PFSK-1 (cell line): ENCODE data around the gene SYDE1.

Source experiments
- FOXP2 ChIP-seq: optimal IDR thresholded peaks from 2 replicates; pipeline ENCODE3; 2011; ENCODE audit warnings: borderline replicate concordance, control low read depth, inconsistent platforms; ENCODE audit not compliant: insufficient read depth; ENCODE audit errors: extremely low read length, extremely low read depth
- POLR2AphosphoS5 ChIP-seq: IDR thresholded peaks from 2 replicates; pipeline ENCODE4 v1.6.1; 2012; ENCODE audit warnings: low read depth, mild to moderate bottlenecking, control low read depth, low read length, moderate library complexity
- SIN3A ChIP-seq: IDR thresholded peaks from 2 replicates; pipeline ENCODE4 v1.6.1; 2012; ENCODE audit warnings: mild to moderate bottlenecking, low read length, moderate library complexity, borderline replicate concordance; ENCODE audit not compliant: insufficient read depth
- TAF1 ChIP-seq: IDR thresholded peaks from 2 replicates; pipeline ENCODE4 v1.6.1; 2012; ENCODE audit warnings: low read length, control low read depth, borderline replicate concordance; ENCODE audit not compliant: insufficient read depth
- TF ChIP-seq, protein P1 (sequence below), 2 experiments: IDR thresholded peaks; 2 replicates each; pipeline versions ENCODE4 v1.6.1 to v1.8.0; 2011 to 2012; ENCODE audit warnings: low read depth in 2 of 2, low read length in 2 of 2, control low read depth in 1 of 2, inconsistent platforms in 1 of 2, mild to moderate bottlenecking in 1 of 2, moderate library complexity in 1 of 2; ENCODE audit not compliant: insufficient read depth in 1 of 2

The SYDE1 gene

DNA sequence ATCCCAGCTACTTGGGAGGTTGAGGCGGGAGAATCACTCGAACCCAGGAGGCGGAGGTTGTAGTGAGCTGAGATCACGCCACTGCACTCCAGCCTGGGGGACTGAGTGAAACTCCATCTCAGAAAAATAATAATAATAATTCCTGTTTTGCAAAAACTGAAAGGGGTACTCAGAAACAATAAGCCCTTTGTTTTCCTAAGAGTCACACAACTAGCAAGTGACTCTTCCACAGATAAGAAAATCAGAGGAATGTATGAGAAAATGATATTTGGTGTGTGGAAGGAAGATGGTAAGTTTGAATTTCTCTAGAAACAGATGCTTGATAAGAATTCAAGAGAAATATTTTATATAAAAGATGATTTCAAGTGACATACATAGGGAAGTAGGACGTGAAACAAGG, 35.1 kb downstream of the SYDE1 start:
- no peak for TF ChIP-seq FOXP2
- no peak for TF ChIP-seq POLR2AphosphoS5
- TF ChIP-seq TAF1, result no peak
- no peak for TF ChIP-seq SIN3A
- TF ChIP-seq, protein P1, sequence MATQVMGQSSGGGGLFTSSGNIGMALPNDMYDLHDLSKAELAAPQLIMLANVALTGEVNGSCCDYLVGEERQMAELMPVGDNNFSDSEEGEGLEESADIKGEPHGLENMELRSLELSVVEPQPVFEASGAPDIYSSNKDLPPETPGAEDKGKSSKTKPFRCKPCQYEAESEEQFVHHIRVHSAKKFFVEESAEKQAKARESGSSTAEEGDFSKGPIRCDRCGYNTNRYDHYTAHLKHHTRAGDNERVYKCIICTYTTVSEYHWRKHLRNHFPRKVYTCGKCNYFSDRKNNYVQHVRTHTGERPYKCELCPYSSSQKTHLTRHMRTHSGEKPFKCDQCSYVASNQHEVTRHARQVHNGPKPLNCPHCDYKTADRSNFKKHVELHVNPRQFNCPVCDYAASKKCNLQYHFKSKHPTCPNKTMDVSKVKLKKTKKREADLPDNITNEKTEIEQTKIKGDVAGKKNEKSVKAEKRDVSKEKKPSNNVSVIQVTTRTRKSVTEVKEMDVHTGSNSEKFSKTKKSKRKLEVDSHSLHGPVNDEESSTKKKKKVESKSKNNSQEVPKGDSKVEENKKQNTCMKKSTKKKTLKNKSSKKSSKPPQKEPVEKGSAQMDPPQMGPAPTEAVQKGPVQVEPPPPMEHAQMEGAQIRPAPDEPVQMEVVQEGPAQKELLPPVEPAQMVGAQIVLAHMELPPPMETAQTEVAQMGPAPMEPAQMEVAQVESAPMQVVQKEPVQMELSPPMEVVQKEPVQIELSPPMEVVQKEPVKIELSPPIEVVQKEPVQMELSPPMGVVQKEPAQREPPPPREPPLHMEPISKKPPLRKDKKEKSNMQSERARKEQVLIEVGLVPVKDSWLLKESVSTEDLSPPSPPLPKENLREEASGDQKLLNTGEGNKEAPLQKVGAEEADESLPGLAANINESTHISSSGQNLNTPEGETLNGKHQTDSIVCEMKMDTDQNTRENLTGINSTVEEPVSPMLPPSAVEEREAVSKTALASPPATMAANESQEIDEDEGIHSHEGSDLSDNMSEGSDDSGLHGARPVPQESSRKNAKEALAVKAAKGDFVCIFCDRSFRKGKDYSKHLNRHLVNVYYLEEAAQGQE (IDR thresholded peaks at IDR 0.05; ENCODE audit: insufficient read depth in 1 of 2, low read depth in 2 of 2, low read length in 2 of 2), result no peak

DNA sequence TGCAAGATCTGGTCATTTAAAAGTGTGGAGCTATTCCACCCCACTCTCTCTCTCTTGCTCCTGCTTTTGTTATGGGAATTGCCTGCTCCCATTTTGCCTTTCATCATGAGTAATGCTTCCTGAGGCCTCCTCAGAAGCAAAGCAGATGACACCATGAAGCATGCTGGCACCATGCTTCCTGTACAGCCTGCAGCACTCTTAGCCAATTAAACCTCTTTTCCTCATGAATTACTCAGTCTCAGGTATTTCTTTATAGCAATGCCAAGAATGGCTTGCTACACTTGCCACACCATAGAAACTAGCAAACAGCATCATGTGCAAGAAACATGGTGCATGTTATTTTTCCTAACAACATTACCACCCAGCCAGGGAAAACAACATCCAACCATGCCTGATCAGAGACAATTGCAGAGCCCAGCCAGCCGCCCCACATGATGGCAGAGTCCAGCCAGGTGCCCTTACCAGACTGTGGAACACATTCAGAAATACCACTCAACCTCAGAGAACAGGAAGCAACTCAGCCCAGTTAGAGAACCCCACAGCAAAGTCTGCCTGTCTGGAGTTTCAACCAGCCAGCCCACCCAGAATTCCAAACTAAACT, 36.9 kb downstream of the SYDE1 start:
- TF ChIP-seq TAF1, result no peak
- no peak for TF ChIP-seq POLR2AphosphoS5
- TF ChIP-seq SIN3A, result no peak
- TF ChIP-seq, protein P1 (IDR thresholded peaks at IDR 0.05; ENCODE audit: insufficient read depth in 1 of 2, low read depth in 2 of 2, low read length in 2 of 2), result no peak
- TF ChIP-seq FOXP2, result no peak

DNA sequence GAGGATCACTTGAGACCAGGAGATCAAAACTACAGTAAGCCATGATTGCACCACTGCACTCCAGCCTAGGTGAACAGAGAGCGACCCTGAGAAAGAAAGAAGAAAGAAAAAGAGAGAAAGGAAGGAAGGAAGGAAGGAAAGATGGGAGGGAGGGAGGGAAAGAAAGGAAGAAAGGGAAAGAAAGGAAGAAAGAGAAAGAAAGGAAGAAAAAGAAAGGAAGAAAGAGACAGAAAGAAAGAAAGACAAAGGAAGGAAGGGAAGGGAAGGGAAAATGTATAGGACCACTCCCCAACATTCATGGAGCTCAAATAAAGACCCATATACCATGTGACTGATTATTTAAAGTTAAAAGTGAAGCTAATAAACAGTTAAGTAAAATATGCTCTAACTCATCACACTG, 39.9 kb downstream of the SYDE1 start:
- TF ChIP-seq, protein P1 (IDR thresholded peaks at IDR 0.05; ENCODE audit: insufficient read depth in 1 of 2, low read depth in 2 of 2, low read length in 2 of 2), result no peak
- TF ChIP-seq FOXP2, result no peak
- TF ChIP-seq TAF1, result no peak
- no peak for TF ChIP-seq SIN3A
- TF ChIP-seq POLR2AphosphoS5, result no peak

DNA sequence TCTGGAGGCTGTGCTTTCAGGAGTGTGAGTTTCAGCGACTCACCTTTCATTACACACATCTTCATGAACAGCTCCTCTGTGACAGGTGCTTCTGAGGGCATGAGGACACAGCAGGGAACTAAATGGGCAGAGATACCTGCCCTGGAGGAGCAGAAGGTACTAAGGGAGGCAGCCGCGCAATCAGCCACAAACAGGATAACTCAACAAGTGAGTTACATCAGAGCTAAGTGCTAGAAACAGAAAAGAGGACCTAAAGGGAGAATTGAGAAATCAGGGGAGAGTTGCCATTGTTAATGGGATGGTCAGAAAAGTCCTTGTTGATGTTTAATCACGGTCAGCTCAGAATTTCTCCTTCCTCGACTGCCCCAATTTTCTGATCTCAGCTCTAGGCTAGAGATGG, 42.5 kb downstream of the SYDE1 start:
- TF ChIP-seq SIN3A (no peak), FOXP2 (no peak), TAF1 (no peak), POLR2AphosphoS5 (no peak)
- TF ChIP-seq, protein P1 (IDR thresholded peaks at IDR 0.05; ENCODE audit: insufficient read depth in 1 of 2, low read depth in 2 of 2, low read length in 2 of 2), result no peak
